Measurements from ENCODE around the gene BNIP5.

BNIP5 gene

GRCh38 chr6:36361071-36361470, 24.4 kb upstream of the BNIP5 start:
- H3K4me3 ChIP-seq (ENCODE audit: low read depth, low read length): no peak overlapping the region
- in situ Hi-C loops (cut with HindIII; ENCODE audit: low sequenced_read_pairs): no loop called here
- TF ChIP-seq CTCF (IDR thresholded peaks at IDR 0.05; ENCODE audit: low read depth, low read length, missing control alignments): no peak
- no peak for DNase-seq (ENCODE audit: low read depth)

GRCh38 chr6:36360241-36361054, 23.8 kb upstream of the BNIP5 start:
- in situ Hi-C loops (cut with HindIII; ENCODE audit: low sequenced_read_pairs): no loop called here
- peak; percentile 59 for DNase-seq (ENCODE audit: low read depth)
- H3K4me3 ChIP-seq (ENCODE audit: low read depth, low read length): no peak overlapping the region
- TF ChIP-seq CTCF (IDR thresholded peaks at IDR 0.05; ENCODE audit: low read depth, low read length, missing control alignments): peak; percentile 78

GRCh38 chr6:36358226-36358915, 21.7 kb upstream of the BNIP5 start:
- no peak for DNase-seq (ENCODE audit: low read depth)
- in situ Hi-C loops (cut with HindIII; ENCODE audit: low sequenced_read_pairs): no loop called here
- H3K4me3 ChIP-seq (ENCODE audit: low read depth, low read length): no peak overlapping the region
- TF ChIP-seq CTCF (IDR thresholded peaks at IDR 0.05; ENCODE audit: low read depth, low read length, missing control alignments): no peak

- no peak overlapping the region for H3K4me3 ChIP-seq (ENCODE audit: low read depth, low read length)
- DNase-seq (ENCODE audit: low read depth): no peak
- in situ Hi-C loops (cut with HindIII; ENCODE audit: low sequenced_read_pairs): no loop called here
- TF ChIP-seq CTCF (IDR thresholded peaks at IDR 0.05; ENCODE audit: low read depth, low read length, missing control alignments): no peak
Observed at GRCh38 chr6:36357872-36358225, 21.2 kb upstream of the BNIP5 start.

- no peak for TF ChIP-seq CTCF (IDR thresholded peaks at IDR 0.05; ENCODE audit: low read depth, low read length, missing control alignments)
- in situ Hi-C loops (cut with HindIII; ENCODE audit: low sequenced_read_pairs): no loop called here
- DNase-seq (ENCODE audit: low read depth): no peak
- H3K4me3 ChIP-seq (ENCODE audit: low read depth, low read length): no peak overlapping the region
Observed at GRCh38 chr6:36355819-36356218, 19.1 kb upstream of the BNIP5 start.

- in situ Hi-C loops (cut with HindIII; ENCODE audit: low sequenced_read_pairs): no loop called here
- no peak overlapping the region for H3K4me3 ChIP-seq (ENCODE audit: low read depth, low read length)
- TF ChIP-seq CTCF (IDR thresholded peaks at IDR 0.05; ENCODE audit: low read depth, low read length, missing control alignments): no peak
- DNase-seq (ENCODE audit: low read depth): peak; percentile 70
Observed at GRCh38 chr6:36353411-36353915, 16.8 kb upstream of the BNIP5 start.

Measured in astrocyte of the cerebellum (primary cell).